ENCODE results near the gene ASTN2. TPM values are rescaled to one million over a fixed set of nuclear protein-coding genes. Genes with fewer than 3 reads are reported as not detected.

ASTN2 gene
- total RNA-seq, 2 experiments from 2014 or later = 1.7 to 4.2 TPM

DNA sequence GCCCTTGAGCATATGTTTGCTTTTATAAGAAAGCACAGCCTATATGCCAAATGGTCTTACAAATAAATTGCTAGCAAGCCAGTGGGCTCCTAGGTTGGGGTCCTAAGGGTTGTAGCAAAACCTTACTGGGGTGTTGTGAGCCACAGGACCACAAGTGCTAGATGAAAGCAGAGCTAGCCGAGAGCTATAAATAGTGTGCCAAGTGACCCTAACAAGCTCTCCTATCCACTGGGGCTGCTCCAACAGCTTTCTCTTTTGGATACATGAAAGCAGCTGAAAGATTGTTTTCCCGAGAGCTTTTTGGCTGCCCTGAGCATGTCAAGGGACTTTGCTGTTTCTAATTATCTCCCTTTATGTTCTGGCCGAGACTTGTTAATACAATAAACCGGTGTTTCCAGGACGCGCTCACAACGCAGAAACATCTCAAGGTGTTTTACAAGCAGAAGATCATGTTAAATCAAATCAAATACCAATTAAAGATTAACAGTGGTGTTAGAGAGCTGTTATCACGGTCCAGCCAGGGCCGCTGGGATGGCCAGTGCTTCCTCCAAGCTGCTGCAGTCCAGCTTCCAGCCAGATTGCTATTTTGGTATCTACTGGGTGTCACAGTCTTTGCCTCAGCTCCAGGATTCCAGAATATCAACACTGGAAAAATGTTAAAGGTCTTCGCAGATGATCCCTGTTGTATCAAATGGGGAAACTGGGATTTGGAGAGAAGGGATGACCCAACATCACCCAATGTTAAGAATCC is 351.0 kb downstream of the ASTN2 start:
- Histone ChIP-seq H3K4me2 (ENCODE audit: low read length) (no peak overlapping the region), H2AFZ (ENCODE audit: low read length) (no peak overlapping the region), H3K9me2 (ENCODE audit: insufficient read depth, low read length) (no peaks in the 10 kb centered on the region), H3K27ac (ENCODE audit: low read depth, low read length, poor library complexity, severe bottlenecking) (no peak overlapping the region), H3K79me2 (ENCODE audit: insufficient read depth, low read depth, low read length) (no peaks in the 10 kb centered on the region), H4K20me1 (ENCODE audit: insufficient read depth, low read length) (no peaks in the 10 kb centered on the region), H3K9me3 (ENCODE audit: low read length) (no peaks in the 10 kb centered on the region), H3K4me1 (ENCODE audit: insufficient read depth, low read length, poor library complexity, severe bottlenecking) (no peaks in the 10 kb centered on the region), H3K4me3 (ENCODE audit: low read depth, low read length, poor library complexity, severe bottlenecking) (no peak overlapping the region), H3K36me3 (ENCODE audit: insufficient read depth, low read length) (no peaks in the 10 kb centered on the region)
- TF ChIP-seq, protein P1, sequence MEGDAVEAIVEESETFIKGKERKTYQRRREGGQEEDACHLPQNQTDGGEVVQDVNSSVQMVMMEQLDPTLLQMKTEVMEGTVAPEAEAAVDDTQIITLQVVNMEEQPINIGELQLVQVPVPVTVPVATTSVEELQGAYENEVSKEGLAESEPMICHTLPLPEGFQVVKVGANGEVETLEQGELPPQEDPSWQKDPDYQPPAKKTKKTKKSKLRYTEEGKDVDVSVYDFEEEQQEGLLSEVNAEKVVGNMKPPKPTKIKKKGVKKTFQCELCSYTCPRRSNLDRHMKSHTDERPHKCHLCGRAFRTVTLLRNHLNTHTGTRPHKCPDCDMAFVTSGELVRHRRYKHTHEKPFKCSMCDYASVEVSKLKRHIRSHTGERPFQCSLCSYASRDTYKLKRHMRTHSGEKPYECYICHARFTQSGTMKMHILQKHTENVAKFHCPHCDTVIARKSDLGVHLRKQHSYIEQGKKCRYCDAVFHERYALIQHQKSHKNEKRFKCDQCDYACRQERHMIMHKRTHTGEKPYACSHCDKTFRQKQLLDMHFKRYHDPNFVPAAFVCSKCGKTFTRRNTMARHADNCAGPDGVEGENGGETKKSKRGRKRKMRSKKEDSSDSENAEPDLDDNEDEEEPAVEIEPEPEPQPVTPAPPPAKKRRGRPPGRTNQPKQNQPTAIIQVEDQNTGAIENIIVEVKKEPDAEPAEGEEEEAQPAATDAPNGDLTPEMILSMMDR (conservative IDR thresholded peaks at IDR 0.05; ENCODE audit: low read length) = no peak
- no peak for TF ChIP-seq EZH2phosphoT487 (IDR thresholded peaks at IDR 0.05; ENCODE audit: borderline replicate concordance, low read depth, low read length)
- no TSS peak for BruUV-seq (replicated peaks)
- intact Hi-C loops (cut with micrococcal nuclease; ENCODE audit: unreplicated experiment) = no loop called here
- ChIA-PET CTCF (ENCODE audit: unreplicated experiment) (no interaction called here), POLR2A (no interaction called here)
- DNase-seq (ENCODE audit: low spot score) = no peak

- TF ChIP-seq, protein P1 (conservative IDR thresholded peaks at IDR 0.05; ENCODE audit: low read length) = no peak
- no peak for TF ChIP-seq EZH2phosphoT487 (IDR thresholded peaks at IDR 0.05; ENCODE audit: borderline replicate concordance, low read depth, low read length)
Measured at GRCh38 chr9:117060963-117061362, 353.9 kb downstream of the ASTN2 start.

GRCh38 chr9:117050007-117050406 is 364.9 kb downstream of the ASTN2 start:
- no peaks in the 10 kb centered on the region for H3K79me2 ChIP-seq (ENCODE audit: insufficient read depth, low read depth, low read length)
- ChIA-PET CTCF (ENCODE audit: unreplicated experiment) (no interaction called here), POLR2A (no interaction called here)

More at GRCh38 chr9:117060963-117061362, 353.9 kb downstream of the ASTN2 start:
- ChIA-PET CTCF (ENCODE audit: unreplicated experiment) (no interaction called here), POLR2A (no interaction called here)
- H3K9me3 ChIP-seq (ENCODE audit: low read length) = no peaks in the 10 kb centered on the region
- H3K9me2 ChIP-seq (ENCODE audit: insufficient read depth, low read length) = no peaks in the 10 kb centered on the region
- H3K4me3 ChIP-seq (ENCODE audit: low read depth, low read length, poor library complexity, severe bottlenecking) = no peak overlapping the region
- no peak overlapping the region for H3K27ac ChIP-seq (ENCODE audit: low read depth, low read length, poor library complexity, severe bottlenecking)
- no peaks in the 10 kb centered on the region for H3K79me2 ChIP-seq (ENCODE audit: insufficient read depth, low read depth, low read length)
- H3K36me3 ChIP-seq (ENCODE audit: insufficient read depth, low read length) = no peaks in the 10 kb centered on the region
- no peak overlapping the region for H3K4me2 ChIP-seq (ENCODE audit: low read length)
- BruUV-seq (replicated peaks) = no TSS peak
- DNase-seq (ENCODE audit: low spot score) = no peak
- H2AFZ ChIP-seq (ENCODE audit: low read length) = no peak overlapping the region
- intact Hi-C loops (cut with micrococcal nuclease; ENCODE audit: unreplicated experiment) = no loop called here
- H4K20me1 ChIP-seq (ENCODE audit: insufficient read depth, low read length) = no peaks in the 10 kb centered on the region
- no peaks in the 10 kb centered on the region for H3K4me1 ChIP-seq (ENCODE audit: insufficient read depth, low read length, poor library complexity, severe bottlenecking)

More at GRCh38 chr9:117050007-117050406, 364.9 kb downstream of the ASTN2 start:
- intact Hi-C loops (cut with micrococcal nuclease; ENCODE audit: unreplicated experiment) = no loop called here
- no peak for TF ChIP-seq EZH2phosphoT487 (IDR thresholded peaks at IDR 0.05; ENCODE audit: borderline replicate concordance, low read depth, low read length)
- TF ChIP-seq, protein P1 (conservative IDR thresholded peaks at IDR 0.05; ENCODE audit: low read length) = no peak
- Histone ChIP-seq H3K9me2 (ENCODE audit: insufficient read depth, low read length) (no peaks in the 10 kb centered on the region), H3K4me1 (ENCODE audit: insufficient read depth, low read length, poor library complexity, severe bottlenecking) (no peaks in the 10 kb centered on the region), H3K4me2 (ENCODE audit: low read length) (no peak overlapping the region), H3K4me3 (ENCODE audit: low read depth, low read length, poor library complexity, severe bottlenecking) (no peak overlapping the region), H4K20me1 (ENCODE audit: insufficient read depth, low read length) (no peaks in the 10 kb centered on the region), H3K27ac (ENCODE audit: low read depth, low read length, poor library complexity, severe bottlenecking) (no peak overlapping the region), H3K9me3 (ENCODE audit: low read length) (no peaks in the 10 kb centered on the region), H2AFZ (ENCODE audit: low read length) (no peak overlapping the region), H3K36me3 (ENCODE audit: insufficient read depth, low read length) (no peaks in the 10 kb centered on the region)
- no TSS peak for BruUV-seq (replicated peaks)
- no peak for DNase-seq (ENCODE audit: low spot score)
